UCSD-AML1 (cell line): ENCODE results near the gene UBAC1.

Experiments used
- DNase-seq: peaks from one replicate; lab custom pipeline; 2025; ENCODE audit not compliant: unreplicated experiment; lab: John Stamatoyannopoulos, UW

UBAC1 gene

GRCh38 chr9:135993765-135994500, 32.8 kb upstream of the UBAC1 start:
- no peak for DNase-seq

GRCh38 chr9:135993409-135993742, 32.2 kb upstream of the UBAC1 start:
- no peak for DNase-seq

GRCh38 chr9:135992486-135993408, 31.6 kb upstream of the UBAC1 start:
- peak; percentile 81 for DNase-seq

- no peak for DNase-seq
Observed at GRCh38 chr9:135991771-135992170, 30.6 kb upstream of the UBAC1 start.

GRCh38 chr9:135990468-135991429, 29.6 kb upstream of the UBAC1 start:
- DNase-seq, result peak; percentile 77

GRCh38 chr9:135989722-135990467, 28.7 kb upstream of the UBAC1 start:
- peak; percentile 35 for DNase-seq

- DNase-seq, result no peak
Observed at GRCh38 chr9:135989157-135989556, 28.0 kb upstream of the UBAC1 start.

GRCh38 chr9:135988493-135988892, 27.3 kb upstream of the UBAC1 start:
- no peak for DNase-seq

GRCh38 chr9:135987838-135988404, 26.7 kb upstream of the UBAC1 start:
- no peak for DNase-seq

- DNase-seq, result no peak
Observed at GRCh38 chr9:135986605-135987004, 25.4 kb upstream of the UBAC1 start.

GRCh38 chr9:135985889-135986288, 24.7 kb upstream of the UBAC1 start:
- DNase-seq, result no peak

GRCh38 chr9:135985459-135985774, 24.2 kb upstream of the UBAC1 start:
- no peak for DNase-seq

GRCh38 chr9:135984072-135984710, 23.0 kb upstream of the UBAC1 start:
- no peak for DNase-seq

- no peak for DNase-seq
Observed at GRCh38 chr9:135983208-135984071, 22.3 kb upstream of the UBAC1 start.

GRCh38 chr9:135982499-135983207, 21.5 kb upstream of the UBAC1 start:
- DNase-seq, result no peak

- DNase-seq, result no peak
Observed at GRCh38 chr9:135980926-135981630, 19.9 kb upstream of the UBAC1 start.

- DNase-seq, result no peak
Observed at GRCh38 chr9:135979547-135980166, 18.5 kb upstream of the UBAC1 start.
